ENCODE results near the gene RUBCNL. TPM values are rescaled to one million over a fixed set of nuclear protein-coding genes. Genes with fewer than 3 reads are reported as not detected.

RUBCNL gene
- total RNA-seq, 4 donors from 2014 or later, result 1.7 to 4.2 (median 2.8) TPM

DNA sequence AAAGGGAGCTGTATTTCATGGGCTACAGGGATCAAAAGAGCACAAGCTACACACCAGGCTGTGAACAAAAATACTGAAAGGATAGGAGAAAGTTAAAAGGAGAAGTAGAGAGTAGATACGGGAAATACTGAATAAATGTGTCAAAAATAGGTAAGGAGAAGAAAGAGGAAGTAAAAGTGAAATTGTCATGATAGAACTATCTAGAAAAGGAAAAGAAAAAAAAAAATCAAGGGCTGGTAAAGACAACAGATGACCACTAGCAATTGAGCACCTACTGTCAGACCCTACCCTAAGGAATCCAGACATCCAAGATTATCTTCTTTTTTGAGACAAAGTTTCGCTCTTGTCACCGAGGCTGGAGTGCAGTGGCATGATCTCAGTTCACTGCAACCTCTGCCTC lies 4.8 kb downstream of the RUBCNL start:
- intact Hi-C loops (cut with DNase I), result no loop called here
- WGBS, 2 donors, result 86 to 88% methylated on average over 3 of the region's 3 CpGs
- Histone ChIP-seq H3K36me3 (no peaks in the 10 kb centered on the region), H3K27ac (no peak overlapping the region), H3K27me3 (no peaks in the 10 kb centered on the region), H3K4me3 (replicated peaks in 1 of 3) (no peak overlapping the region), H3K9me3 (no peaks in the 10 kb centered on the region), H3K4me1 (no peaks in the 10 kb centered on the region)
- TF ChIP-seq, protein P1, sequence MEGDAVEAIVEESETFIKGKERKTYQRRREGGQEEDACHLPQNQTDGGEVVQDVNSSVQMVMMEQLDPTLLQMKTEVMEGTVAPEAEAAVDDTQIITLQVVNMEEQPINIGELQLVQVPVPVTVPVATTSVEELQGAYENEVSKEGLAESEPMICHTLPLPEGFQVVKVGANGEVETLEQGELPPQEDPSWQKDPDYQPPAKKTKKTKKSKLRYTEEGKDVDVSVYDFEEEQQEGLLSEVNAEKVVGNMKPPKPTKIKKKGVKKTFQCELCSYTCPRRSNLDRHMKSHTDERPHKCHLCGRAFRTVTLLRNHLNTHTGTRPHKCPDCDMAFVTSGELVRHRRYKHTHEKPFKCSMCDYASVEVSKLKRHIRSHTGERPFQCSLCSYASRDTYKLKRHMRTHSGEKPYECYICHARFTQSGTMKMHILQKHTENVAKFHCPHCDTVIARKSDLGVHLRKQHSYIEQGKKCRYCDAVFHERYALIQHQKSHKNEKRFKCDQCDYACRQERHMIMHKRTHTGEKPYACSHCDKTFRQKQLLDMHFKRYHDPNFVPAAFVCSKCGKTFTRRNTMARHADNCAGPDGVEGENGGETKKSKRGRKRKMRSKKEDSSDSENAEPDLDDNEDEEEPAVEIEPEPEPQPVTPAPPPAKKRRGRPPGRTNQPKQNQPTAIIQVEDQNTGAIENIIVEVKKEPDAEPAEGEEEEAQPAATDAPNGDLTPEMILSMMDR (IDR thresholded peaks at IDR 0.05), result no peak
- TF ChIP-seq POLR2A (IDR thresholded peaks at IDR 0.05), result no peak
- DNase-seq, result no peak

DNA sequence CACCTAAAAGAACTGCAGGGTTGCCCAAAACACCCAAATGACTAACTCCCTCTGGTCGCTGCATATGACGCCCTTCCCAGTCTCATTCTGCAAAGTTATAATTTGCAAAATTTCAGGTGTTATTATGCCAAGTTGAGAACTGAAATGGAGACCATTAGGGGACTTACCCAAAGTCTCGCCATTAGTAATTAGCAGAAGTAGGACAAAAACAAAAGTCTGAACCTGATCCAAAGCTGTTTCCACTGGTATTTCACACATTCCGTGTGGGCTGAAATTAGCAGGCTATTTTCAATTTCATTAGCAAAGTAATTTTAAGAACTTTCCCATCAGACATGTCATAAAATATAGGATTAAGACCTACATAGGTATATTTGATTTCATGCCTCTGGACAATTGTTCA lies 6.8 kb downstream of the RUBCNL start:
- WGBS, 2 donors, result 94 to 95% methylated on average over 4 of the region's 4 CpGs
- H3K36me3 ChIP-seq, result no peaks in the 10 kb centered on the region
- H3K4me1 ChIP-seq, result no peaks in the 10 kb centered on the region
- no peak overlapping the region for H3K27ac ChIP-seq
- no peak for DNase-seq
- H3K4me3 ChIP-seq (replicated peaks in 1 of 3), result no peak overlapping the region
- intact Hi-C loops (cut with DNase I), result no loop called here
- H3K9me3 ChIP-seq, result no peaks in the 10 kb centered on the region
- H3K27me3 ChIP-seq, result no peaks in the 10 kb centered on the region
- TF ChIP-seq, protein P1 (IDR thresholded peaks at IDR 0.05), result no peak
- TF ChIP-seq POLR2A (IDR thresholded peaks at IDR 0.05), result no peak

DNA sequence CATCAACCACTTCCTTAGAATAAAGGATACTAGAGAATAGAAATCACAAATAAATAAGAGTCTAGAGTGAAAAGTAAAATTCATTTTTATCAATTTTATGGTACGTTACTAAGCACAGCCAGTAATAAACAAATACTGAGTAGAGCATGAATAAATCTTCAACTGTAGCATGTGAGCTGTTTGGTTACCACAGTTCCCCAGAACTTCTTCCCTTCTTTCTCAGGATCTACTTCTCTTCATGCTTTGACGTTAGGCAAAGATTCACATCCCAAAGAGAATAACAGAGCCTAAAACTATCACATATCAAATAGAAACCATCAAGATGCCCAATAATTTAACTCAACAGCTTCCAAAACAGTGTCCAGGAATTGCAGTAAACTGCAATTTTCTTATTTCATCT lies 7.4 kb downstream of the RUBCNL start:
- H3K4me1 ChIP-seq, result no peaks in the 10 kb centered on the region
- H3K27me3 ChIP-seq, result no peaks in the 10 kb centered on the region
- TF ChIP-seq, protein P1 (IDR thresholded peaks at IDR 0.05), result no peak
- TF ChIP-seq POLR2A (IDR thresholded peaks at IDR 0.05), result no peak
- intact Hi-C loops (cut with DNase I), result no loop called here
- DNase-seq, result no peak
- no peaks in the 10 kb centered on the region for H3K9me3 ChIP-seq
- no peaks in the 10 kb centered on the region for H3K36me3 ChIP-seq
- H3K4me3 ChIP-seq (replicated peaks in 1 of 3), result no peak overlapping the region
- H3K27ac ChIP-seq, result no peak overlapping the region
- WGBS, 2 donors, result 83 to 90% methylated on average over 2 of the region's 2 CpGs

DNA sequence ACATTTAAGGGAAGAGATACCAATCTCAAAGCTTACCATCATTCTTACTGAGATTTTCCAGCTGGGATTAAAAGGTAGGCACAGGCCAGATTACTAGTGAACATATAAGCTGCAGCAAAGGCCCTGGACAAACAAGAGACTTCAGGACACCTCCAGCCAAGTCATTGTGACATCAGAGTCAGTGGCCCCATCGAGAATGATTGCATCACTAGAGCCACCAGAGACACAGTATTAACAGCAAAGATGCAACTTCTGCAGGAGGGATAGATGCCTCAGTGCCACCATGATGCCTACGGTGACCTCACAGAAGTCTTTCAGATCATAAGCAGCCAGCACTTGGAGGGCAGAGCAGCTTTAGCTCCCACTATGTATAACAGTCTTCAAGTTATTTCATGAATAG lies 8.6 kb downstream of the RUBCNL start:
- Histone ChIP-seq H3K27ac (no peak overlapping the region), H3K4me3 (replicated peaks in 1 of 3) (no peak overlapping the region), H3K4me1 (peaks cover 1 to 4% of the 10 kb centered on the region in 2 donors), H3K9me3 (no peaks in the 10 kb centered on the region), H3K27me3 (no peaks in the 10 kb centered on the region), H3K36me3 (no peaks in the 10 kb centered on the region)
- 83 to 96% methylated on average over 2 of the region's 2 CpGs for WGBS, 2 donors
- no peak for DNase-seq
- intact Hi-C loops (cut with DNase I), result no loop called here
- TF ChIP-seq POLR2A (IDR thresholded peaks at IDR 0.05), result no peak
- TF ChIP-seq, protein P1 (IDR thresholded peaks at IDR 0.05), result no peak

DNA sequence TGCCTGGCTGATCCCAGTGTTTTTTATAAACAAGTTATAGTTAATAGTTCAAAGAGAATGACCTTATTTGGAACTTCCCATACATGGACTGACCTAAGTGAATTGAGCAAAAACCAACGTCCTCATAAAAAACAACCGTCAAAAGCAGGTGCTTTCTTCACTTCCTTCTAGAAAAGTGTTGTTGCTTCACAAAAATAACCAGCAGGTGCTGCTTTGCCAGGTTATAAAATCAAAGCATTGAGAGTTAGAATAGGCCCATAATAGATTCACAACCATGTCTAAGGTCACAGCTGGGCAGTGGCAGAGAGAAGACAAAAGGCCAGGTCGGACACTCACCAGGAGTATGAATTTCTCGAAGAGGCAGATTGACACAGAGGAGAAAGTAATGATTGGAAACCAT lies 9.5 kb downstream of the RUBCNL start:
- intact Hi-C loops (cut with DNase I), result no loop called here
- TF ChIP-seq, protein P1 (IDR thresholded peaks at IDR 0.05), result no peak
- no peak for TF ChIP-seq POLR2A (IDR thresholded peaks at IDR 0.05)
- Histone ChIP-seq H3K9me3 (no peaks in the 10 kb centered on the region), H3K27me3 (no peaks in the 10 kb centered on the region), H3K27ac (no peak overlapping the region), H3K4me3 (replicated peaks in 1 of 3) (no peak overlapping the region), H3K4me1 (peaks cover 4 to 8% of the 10 kb centered on the region in 2 donors), H3K36me3 (no peaks in the 10 kb centered on the region)
- WGBS, 2 donors, result 83 to 90% methylated on average over 4 of the region's 4 CpGs
- DNase-seq, result no peak
